K562 (cell line): ENCODE results near the gene WDR46. TPM values are rescaled to one million over a fixed set of nuclear protein-coding genes. Genes with fewer than 3 reads are reported as not detected.

Experiments used
- ARID2 ChIP-seq: fragments of 450-650 bp; IDR thresholded peaks from 2 replicates; pipeline ENCODE4 v1.6.1; 2017; ENCODE audit warnings: antibody characterized with exemption, mild to moderate bottlenecking
- ARNT ChIP-seq, 2 experiments: fragments of 450-650 bp; IDR thresholded peaks; 2 replicates each; pipeline ENCODE4 v1.6.1; 2016; ENCODE audit warnings: mild to moderate bottlenecking in 1 of 2
- BHLHE40 ChIP-seq: IDR thresholded peaks from 2 replicates; pipeline ENCODE4 v1.6.1; 2011; ENCODE audit warnings: low read length, improper control_type of control experiment
- CAMTA2 ChIP-seq: fragments of 250-450 bp; sonication (Bioruptor Pico); conservative IDR thresholded peaks from 2 replicates; pipeline ENCODE4 v1.5.1; 2022
- CBX8 ChIP-seq: fragments of 200-600 bp; sonication (generic); IDR thresholded peaks from 2 replicates; pipeline ENCODE4 v1.6.1; 2012; ENCODE audit warnings: borderline replicate concordance, mixed run types, low read depth, mild to moderate bottlenecking, moderate library complexity, mixed read lengths, low read length, control low read depth, inconsistent platforms; ENCODE audit not compliant: poor library complexity, severe bottlenecking; ENCODE audit errors: extremely low read depth
- CHD2 ChIP-seq: IDR thresholded peaks from 2 replicates; pipeline ENCODE4 v1.6.1; 2011; ENCODE audit warnings: low read depth, low read length
- ETV5 ChIP-seq: sonication (generic); formaldehyde crosslinking; IDR thresholded peaks from 2 replicates; pipeline ENCODE4 v1.4.0; 2020; ENCODE audit warnings: low read depth, mild to moderate bottlenecking, missing genetic modification reagents
- FOXJ2 ChIP-seq: fragments of 200-800 bp; sonication (Bioruptor generic); IDR thresholded peaks from 2 replicates; pipeline ENCODE4 v1.6.1; 2016; ENCODE audit warnings: missing genetic modification characterization, missing compliant biosample characterization
- HSF4 ChIP-seq: fragments of 250-450 bp; sonication (Bioruptor Pico); IDR thresholded peaks from 2 replicates; pipeline ENCODE4 v2.1.2; 2022; ENCODE audit warnings: mild to moderate bottlenecking, moderate library complexity, borderline replicate concordance
- KDM4B ChIP-seq, 2 experiments: fragments of 450-650 bp in 1 of 2; sonication (generic) in 1 of 2; IDR thresholded peaks; 2 replicates each; pipeline ENCODE4 v1.6.1; 2016 to 2017; ENCODE audit warnings: borderline replicate concordance in 2 of 2, antibody characterized with exemption in 1 of 2, low read depth in 1 of 2, mild to moderate bottlenecking in 1 of 2
- MAX ChIP-seq: sonication (generic); formaldehyde crosslinking; IDR thresholded peaks from 2 replicates; pipeline ENCODE4 v1.9.0; 2022; ENCODE audit warnings: mild to moderate bottlenecking, missing genetic modification reagents
- MLLT1 ChIP-seq, 2 experiments: fragments of 450-650 bp; IDR thresholded peaks; 2 replicates each; pipeline ENCODE4 v1.6.1; 2016
- MXD1 ChIP-seq: fragments of 250-450 bp; sonication (Bioruptor Pico); IDR thresholded peaks from 2 replicates; pipeline ENCODE4 v1.8.0; 2021; ENCODE audit warnings: borderline replicate concordance, mild to moderate bottlenecking, moderate library complexity; ENCODE audit not compliant: poor library complexity, severe bottlenecking
- PHF20 ChIP-seq: fragments of 450-650 bp; IDR thresholded peaks from 2 replicates; pipeline ENCODE4 v1.6.1; 2018; ENCODE audit not compliant: partially characterized antibody
- POLR3G ChIP-seq: IDR thresholded peaks from 2 replicates; pipeline ENCODE4 v1.6.1; 2011; ENCODE audit not compliant: insufficient read length, insufficient replicate concordance; ENCODE audit errors: extremely low read depth
- SRSF3 ChIP-seq: fragments of 200-400 bp; formaldehyde crosslinking; IDR thresholded peaks from 2 replicates; pipeline ENCODE4 v1.6.1; 2016; ENCODE audit warnings: mild to moderate bottlenecking, low read length, moderate library complexity; ENCODE audit not compliant: insufficient read depth
- U2AF1 ChIP-seq: fragments of 200-400 bp; formaldehyde crosslinking; optimal IDR thresholded peaks from 2 replicates; pipeline ENCODE3; 2017; ENCODE audit warnings: mild to moderate bottlenecking, low read depth, low read length, moderate library complexity
- XRCC4 ChIP-seq: IDR thresholded peaks from one replicate; pipeline ENCODE4 v1.6.1; 2011; ENCODE audit not compliant: insufficient read depth, insufficient read length; ENCODE audit errors: extremely low read depth
- ZKSCAN8 ChIP-seq: fragments of 200-800 bp; sonication (Bioruptor generic); IDR thresholded peaks from 2 replicates; pipeline ENCODE4 v1.6.1; 2016; ENCODE audit warnings: missing genetic modification characterization, missing compliant biosample characterization
- ZNF224 ChIP-seq: sonication (generic); formaldehyde crosslinking; IDR thresholded peaks from 2 replicates; pipeline ENCODE4 v1.8.0; 2022; ENCODE audit warnings: mild to moderate bottlenecking, missing genetic modification reagents
- ZNF3 ChIP-seq: fragments of 250-450 bp; sonication (Bioruptor Pico); IDR thresholded peaks from 2 replicates; pipeline ENCODE4 v1.5.0; 2021; ENCODE audit warnings: mild to moderate bottlenecking, moderate library complexity
- ZNF431 ChIP-seq: sonication (generic); formaldehyde crosslinking; IDR thresholded peaks from 2 replicates; pipeline ENCODE4 v1.8.0; 2022; ENCODE audit warnings: mild to moderate bottlenecking, missing genetic modification reagents
- polyA plus RNA-seq, 8 experiments: library from polyadenylated mRNA; depleted of rRNA in 4 of 8; stranded (reverse) in 5 of 8; unstranded in 3 of 8; fragments of >200 nt; fragmentation: Nextera tagmentation in 2 of 8; fragmentation: Illumina TruSeq in 1 of 8; extraction: Ambion mirVana in 2 of 8; extraction: Trizol in 1 of 8; gene quantifications; 2 replicates each; pipeline versions ENCODE4 v1.2.1 to v1.2.3, GENCODE V29; 2011 to 2014; ENCODE audit warnings: inconsistent platforms in 1 of 8, missing spikeins in 1 of 8
- total RNA-seq, 7 experiments: library from RNA; depleted of rRNA in 6 of 7; stranded (reverse); fragments of >200 nt in 6 of 7; fragmentation: Illumina TruSeq in 2 of 7; extraction: Trizol in 2 of 7; gene quantifications; 2 replicates each; pipeline versions ENCODE4 v1.2.1 to v1.2.3, GENCODE V29; 2011 to 2021; ENCODE audit warnings: low replicate concordance in 1 of 7
- TF ChIP-seq, protein P1 (sequence below): conservative IDR thresholded peaks from 2 replicates; pipeline ENCODE4 v1.6.1; 2011; ENCODE audit warnings: low read depth, mild to moderate bottlenecking, low read length; ENCODE audit not compliant: control insufficient read depth
- TF ChIP-seq, protein P2 (sequence below): fragments of 450-650 bp; IDR thresholded peaks from 2 replicates; pipeline ENCODE4 v1.6.1; 2017; ENCODE audit warnings: antibody characterized with exemption

Gene WDR46
- total and polyA plus RNA-seq, 9 of the 15 experiments (the other 6 are each of a cell fraction or from before 2014, with no cell fraction given), result 8.9 to 146 (median 93.1) TPM

DNA sequence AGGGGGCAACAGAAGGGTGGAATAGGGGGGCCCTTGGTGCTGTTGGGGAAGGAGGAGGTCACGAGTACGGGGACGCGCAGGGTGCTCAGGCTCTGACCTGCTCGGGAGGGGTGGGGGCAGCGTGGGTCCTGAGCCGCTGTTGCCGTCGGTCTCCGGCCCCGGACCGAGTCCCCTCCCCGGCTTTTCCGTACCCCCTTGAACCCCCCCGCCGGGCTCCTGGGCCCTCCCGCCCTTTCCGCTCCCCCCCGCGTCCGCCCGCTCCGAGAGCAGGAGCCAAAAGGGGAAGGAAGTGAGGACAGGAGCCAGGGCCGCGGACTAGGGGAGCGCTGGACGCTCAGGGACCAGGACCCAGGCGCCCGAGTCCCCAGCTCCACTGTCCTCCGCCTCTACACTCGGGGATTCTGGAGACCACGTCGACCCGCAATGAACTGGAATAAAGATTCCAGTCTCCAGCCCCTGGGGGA, 9.8 kb upstream of the WDR46 start, which contains the start of gene RGL2 (continued):
- TF ChIP-seq SRSF3, result no peak
- no peak for TF ChIP-seq CHD2
- no peak for TF ChIP-seq XRCC4
- TF ChIP-seq ZKSCAN8 (CRISPR knock-in tag), result no peak
- TF ChIP-seq MLLT1 (IDR thresholded peaks at IDR 0.05), result no peak
- TF ChIP-seq BHLHE40, result no peak
- no peak; a peak in 1 of 4 replicates for TF ChIP-seq ARNT (IDR thresholded peaks at IDR 0.05)
- no peak for TF ChIP-seq ZNF224 (CRISPR knock-in tag)
- TF ChIP-seq MAX (CRISPR knock-in tag), result peak; percentile 35; the same call in 1 of the 2 replicates
- TF ChIP-seq ETV5 (CRISPR knock-in tag), result no peak; the same call in 1 of the 2 replicates
- no peak for TF ChIP-seq MXD1 (CRISPR knock-in tag)
- TF ChIP-seq ARID2, result no peak
- TF ChIP-seq U2AF1, result no peak
- TF ChIP-seq ZNF431 (CRISPR knock-in tag), result no peak
- TF ChIP-seq ZNF3 (CRISPR knock-in tag), result no peak
- TF ChIP-seq POLR3G, result no peak
- no peak for TF ChIP-seq HSF4 (CRISPR knock-in tag)
- no peak for TF ChIP-seq CBX8
- peak in 1 of 2 experiments; percentile 97; a peak in 2 of 4 replicates for TF ChIP-seq KDM4B (IDR thresholded peaks at IDR 0.05; ENCODE audit: borderline replicate concordance in 2 of 2, low read depth in 1 of 2)
- no peak for TF ChIP-seq PHF20
- TF ChIP-seq, protein P1, sequence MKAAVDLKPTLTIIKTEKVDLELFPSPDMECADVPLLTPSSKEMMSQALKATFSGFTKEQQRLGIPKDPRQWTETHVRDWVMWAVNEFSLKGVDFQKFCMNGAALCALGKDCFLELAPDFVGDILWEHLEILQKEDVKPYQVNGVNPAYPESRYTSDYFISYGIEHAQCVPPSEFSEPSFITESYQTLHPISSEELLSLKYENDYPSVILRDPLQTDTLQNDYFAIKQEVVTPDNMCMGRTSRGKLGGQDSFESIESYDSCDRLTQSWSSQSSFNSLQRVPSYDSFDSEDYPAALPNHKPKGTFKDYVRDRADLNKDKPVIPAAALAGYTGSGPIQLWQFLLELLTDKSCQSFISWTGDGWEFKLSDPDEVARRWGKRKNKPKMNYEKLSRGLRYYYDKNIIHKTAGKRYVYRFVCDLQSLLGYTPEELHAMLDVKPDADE, result peak; percentile 72; the same call in 1 of the 2 replicates
- TF ChIP-seq, protein P2, sequence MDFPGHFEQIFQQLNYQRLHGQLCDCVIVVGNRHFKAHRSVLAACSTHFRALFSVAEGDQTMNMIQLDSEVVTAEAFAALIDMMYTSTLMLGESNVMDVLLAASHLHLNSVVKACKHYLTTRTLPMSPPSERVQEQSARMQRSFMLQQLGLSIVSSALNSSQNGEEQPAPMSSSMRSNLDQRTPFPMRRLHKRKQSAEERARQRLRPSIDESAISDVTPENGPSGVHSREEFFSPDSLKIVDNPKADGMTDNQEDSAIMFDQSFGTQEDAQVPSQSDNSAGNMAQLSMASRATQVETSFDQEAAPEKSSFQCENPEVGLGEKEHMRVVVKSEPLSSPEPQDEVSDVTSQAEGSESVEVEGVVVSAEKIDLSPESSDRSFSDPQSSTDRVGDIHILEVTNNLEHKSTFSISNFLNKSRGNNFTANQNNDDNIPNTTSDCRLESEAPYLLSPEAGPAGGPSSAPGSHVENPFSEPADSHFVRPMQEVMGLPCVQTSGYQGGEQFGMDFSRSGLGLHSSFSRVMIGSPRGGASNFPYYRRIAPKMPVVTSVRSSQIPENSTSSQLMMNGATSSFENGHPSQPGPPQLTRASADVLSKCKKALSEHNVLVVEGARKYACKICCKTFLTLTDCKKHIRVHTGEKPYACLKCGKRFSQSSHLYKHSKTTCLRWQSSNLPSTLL, result peak; percentile 55; the same call in 1 of the 2 replicates
- TF ChIP-seq FOXJ2 (tag), result no peak
- no peak for TF ChIP-seq CAMTA2 (CRISPR knock-in tag)
